AG10803 (cell line): ENCODE data around the gene RBKS.

ENCODE experiments used
- DNase-seq: peaks from one replicate; pipeline ENCODE4 v3.0.0; 2010; ENCODE audit warnings: low read depth
- H3K4me3 ChIP-seq: 2 replicates; pipeline ENCODE4 v1.5.1; 2011; ENCODE audit warnings: mild to moderate bottlenecking, low read length, control low read depth
- TF ChIP-seq, protein P1 (sequence below): conservative IDR thresholded peaks from 2 replicates; pipeline ENCODE4 v1.5.1; 2011; ENCODE audit warnings: mild to moderate bottlenecking, low read length, control low read depth, inconsistent platforms

The RBKS gene

DNA sequence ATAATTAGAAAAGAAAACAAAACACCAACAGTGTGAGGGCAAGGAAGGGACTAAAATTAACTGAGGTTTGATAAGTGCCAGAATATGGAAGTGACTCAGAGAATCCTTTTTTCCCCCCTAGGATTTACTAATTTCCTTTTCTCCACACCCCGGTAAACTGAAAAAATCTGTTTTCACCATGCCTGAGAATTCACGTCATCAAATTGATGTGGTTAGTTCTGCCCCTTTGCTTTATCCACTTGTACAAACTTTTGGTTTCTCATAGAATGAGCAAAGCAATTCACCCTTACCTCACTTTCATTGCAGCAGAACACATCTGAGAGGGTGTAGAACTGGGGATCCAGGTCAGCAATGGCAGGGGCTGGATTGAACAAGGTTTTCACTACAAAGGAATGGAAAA is 57.8 kb downstream of the RBKS start:
- TF ChIP-seq, protein P1, sequence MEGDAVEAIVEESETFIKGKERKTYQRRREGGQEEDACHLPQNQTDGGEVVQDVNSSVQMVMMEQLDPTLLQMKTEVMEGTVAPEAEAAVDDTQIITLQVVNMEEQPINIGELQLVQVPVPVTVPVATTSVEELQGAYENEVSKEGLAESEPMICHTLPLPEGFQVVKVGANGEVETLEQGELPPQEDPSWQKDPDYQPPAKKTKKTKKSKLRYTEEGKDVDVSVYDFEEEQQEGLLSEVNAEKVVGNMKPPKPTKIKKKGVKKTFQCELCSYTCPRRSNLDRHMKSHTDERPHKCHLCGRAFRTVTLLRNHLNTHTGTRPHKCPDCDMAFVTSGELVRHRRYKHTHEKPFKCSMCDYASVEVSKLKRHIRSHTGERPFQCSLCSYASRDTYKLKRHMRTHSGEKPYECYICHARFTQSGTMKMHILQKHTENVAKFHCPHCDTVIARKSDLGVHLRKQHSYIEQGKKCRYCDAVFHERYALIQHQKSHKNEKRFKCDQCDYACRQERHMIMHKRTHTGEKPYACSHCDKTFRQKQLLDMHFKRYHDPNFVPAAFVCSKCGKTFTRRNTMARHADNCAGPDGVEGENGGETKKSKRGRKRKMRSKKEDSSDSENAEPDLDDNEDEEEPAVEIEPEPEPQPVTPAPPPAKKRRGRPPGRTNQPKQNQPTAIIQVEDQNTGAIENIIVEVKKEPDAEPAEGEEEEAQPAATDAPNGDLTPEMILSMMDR, result no peak
- peak; percentile 84 for DNase-seq
- no peak overlapping the region for H3K4me3 ChIP-seq

DNA sequence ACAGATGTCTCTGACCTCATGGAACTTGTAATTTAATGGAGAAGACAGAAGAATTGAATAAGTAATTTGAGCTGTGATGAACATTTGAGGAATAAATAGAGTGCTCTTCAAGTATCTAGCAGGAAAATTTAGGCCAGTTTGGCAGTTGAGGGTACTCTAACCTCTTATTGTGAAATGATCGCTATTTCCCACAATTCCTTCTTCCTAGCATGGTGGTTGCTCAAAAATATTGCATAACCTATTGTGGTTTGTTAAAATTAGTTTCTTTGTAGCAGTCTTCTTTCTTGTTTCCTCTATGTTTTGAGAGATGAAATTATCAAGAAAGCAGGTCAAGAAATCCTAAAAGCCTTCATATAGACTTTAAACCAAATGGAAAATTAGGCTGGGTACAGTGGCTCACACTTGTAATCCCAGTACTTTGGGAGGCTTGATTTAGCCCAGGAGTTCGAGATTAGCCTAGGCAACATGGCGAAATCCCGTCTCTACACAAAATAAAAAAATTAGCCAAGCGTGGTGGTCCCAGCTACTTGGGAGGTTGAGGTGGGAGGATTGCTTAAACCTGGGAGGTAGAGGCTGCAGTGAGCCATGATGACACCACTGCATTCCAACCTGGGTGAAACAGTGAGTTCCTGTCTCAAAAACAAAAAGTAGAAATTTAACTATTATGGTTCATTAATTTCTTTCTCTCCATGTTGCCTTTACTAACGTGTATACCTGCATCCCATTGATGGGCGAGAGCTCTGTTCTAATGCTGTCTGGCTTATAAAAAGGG is 58.7 kb downstream of the RBKS start:
- TF ChIP-seq, protein P1, result no peak
- no peak overlapping the region for H3K4me3 ChIP-seq
- DNase-seq, result peak; percentile 74

DNA sequence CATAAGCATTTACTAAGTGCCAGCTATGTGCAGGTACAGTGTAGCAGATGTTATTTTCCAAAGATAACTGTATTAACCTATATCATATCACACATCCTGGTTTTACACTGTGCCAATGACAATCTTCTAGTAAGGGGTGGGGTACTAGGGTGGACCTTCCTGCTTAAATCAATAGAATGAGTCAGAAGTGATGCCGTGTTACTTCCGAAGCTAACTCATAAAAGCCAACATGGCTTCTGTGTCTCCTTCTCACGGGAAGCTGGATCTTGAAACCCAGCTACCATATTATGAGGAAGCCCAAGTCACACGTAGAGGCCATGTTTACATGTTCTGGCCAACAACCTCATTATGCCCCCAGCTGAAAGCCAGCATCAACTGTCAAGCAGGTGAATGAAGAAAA is 59.5 kb downstream of the RBKS start:
- TF ChIP-seq, protein P1, result no peak
- H3K4me3 ChIP-seq, result no peak overlapping the region
- DNase-seq, result no peak

DNA sequence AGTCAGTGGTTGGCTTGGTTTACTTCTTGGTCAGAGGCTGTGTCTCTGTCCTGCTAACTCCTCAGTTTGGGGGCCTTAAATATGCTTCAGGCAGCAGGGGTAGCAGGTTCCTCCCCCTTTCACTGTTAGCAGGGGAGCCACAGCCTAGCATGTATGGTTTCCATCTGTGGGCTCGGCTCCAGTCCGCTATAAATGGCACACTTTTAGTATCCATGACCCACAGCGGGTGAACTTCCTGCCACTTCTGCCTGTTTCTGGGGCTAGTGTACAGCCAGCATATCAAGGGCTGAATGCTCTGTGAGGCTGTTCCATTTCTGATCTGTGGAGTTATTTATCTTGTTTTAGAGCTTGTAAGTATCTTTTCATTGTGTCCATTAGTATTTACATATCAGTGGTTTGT is 60.4 kb downstream of the RBKS start:
- TF ChIP-seq, protein P1, result no peak
- H3K4me3 ChIP-seq, result no peak overlapping the region
- DNase-seq, result no peak

DNA sequence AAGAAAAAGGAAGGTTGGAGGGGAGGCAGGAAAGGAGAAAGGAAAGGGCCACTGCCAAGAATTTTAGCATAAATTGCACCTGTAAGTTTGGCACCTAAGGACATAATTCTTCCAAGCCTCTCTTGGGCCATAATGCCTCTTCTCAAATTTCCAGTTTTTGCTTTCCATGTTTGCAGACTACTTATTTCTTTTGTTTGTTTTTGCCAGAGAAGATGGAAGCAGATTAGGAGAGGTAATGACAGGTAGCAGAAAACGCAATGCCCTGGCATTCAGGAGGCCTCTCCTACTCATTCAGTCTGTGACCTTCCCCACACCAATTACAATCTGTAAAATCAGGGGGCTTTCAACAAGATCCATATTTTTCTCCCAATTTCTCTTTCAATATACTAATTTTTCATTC is 61.9 kb downstream of the RBKS start:
- H3K4me3 ChIP-seq, result no peak overlapping the region
- DNase-seq, result no peak
- TF ChIP-seq, protein P1, result no peak

DNA sequence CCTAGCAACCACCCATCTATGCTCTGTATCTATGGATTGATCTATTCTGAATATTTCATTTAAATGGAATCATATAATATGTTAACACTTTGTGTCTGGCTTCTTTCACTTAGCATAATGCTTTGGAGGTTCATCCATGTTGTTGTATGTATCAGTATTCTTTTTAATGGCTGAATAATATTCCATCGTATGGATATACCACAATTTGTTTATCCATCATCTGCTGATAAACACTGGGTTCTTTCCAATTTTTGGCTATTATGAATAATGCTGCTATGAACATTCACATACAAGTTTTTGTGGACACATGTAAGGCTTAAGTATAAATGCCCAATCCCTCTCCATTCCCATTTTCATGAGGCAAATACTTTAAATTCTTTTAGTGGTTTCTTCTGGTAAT is 65.8 kb downstream of the RBKS start:
- TF ChIP-seq, protein P1, result no peak
- peak; percentile 25 for DNase-seq
- H3K4me3 ChIP-seq, result no peak overlapping the region

DNA sequence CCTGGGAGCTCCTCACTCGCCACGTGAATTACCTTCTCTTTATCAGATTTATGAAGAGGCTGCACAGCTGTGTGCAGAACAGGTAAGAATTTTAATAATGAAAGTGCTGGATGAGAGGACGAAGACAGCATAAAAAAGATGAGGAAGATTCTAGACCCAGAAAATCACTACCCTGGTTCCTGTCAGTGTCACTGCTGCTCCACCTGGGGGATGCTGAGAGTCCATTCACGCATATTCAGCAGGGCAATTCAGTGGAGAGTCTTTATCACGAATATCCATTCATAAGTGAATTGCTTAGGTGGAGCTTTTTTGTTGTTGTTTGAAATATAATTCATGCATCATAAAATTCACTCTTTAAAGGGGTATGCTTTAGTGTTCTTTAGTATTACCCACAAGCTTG is 66.6 kb downstream of the RBKS start:
- DNase-seq, result no peak
- TF ChIP-seq, protein P1, result peak; percentile 25
- no peak overlapping the region for H3K4me3 ChIP-seq
